HG02798 (cell line): ENCODE results near the gene GPR3.

Source experiments
- ATAC-seq: cut with Tn5 transposase; IDR thresholded peaks from one replicate; pipeline ENCODE4 v1.9.1; 2021; ENCODE audit warnings: mild to moderate bottlenecking; ENCODE audit not compliant: unreplicated experiment, poor library complexity

GPR3 gene

DNA sequence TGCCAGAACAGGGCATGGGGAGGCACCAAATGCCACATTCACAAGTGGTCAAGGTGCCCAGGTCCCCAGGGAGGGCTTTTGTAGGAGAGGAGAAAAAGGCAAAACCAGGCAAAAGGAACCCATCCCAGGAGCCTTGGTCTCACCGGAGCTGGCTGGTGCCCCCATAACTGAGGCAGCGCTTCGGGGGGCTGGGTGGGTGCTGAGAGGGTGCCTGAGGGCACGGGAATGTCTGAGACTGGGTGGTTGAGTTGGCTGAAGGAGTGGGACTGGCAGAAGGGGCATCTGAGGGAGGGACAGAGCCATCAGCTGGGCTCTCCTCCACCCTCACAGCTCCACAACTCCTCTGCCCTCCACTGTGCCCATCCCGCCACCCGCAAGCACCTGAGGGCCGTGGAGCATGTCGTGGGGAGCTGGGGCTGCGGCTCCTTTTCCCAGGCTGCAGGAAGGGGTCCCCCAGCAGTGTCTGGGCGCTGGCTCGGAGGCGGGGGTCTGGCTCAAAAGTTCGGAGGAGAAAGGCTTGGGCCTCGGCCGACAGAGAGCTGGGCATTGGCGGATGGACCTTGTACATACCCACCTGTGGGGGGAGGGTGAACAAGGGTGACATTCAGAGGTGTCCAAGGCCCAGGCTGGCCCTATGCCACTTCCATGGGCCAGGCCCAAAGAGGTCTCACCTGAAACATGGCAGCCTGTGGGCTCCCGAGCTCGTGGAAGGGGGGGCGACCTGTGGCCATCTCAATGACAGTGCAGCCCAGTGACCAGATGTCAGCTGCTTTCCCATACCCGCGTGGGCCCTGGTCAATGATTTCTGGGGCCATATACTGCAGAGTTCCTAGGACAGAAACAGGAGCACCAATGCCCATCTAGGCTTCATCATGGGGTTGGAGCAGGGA lies 34.1 kb upstream of the GPR3 start:
- no peak for ATAC-seq

DNA sequence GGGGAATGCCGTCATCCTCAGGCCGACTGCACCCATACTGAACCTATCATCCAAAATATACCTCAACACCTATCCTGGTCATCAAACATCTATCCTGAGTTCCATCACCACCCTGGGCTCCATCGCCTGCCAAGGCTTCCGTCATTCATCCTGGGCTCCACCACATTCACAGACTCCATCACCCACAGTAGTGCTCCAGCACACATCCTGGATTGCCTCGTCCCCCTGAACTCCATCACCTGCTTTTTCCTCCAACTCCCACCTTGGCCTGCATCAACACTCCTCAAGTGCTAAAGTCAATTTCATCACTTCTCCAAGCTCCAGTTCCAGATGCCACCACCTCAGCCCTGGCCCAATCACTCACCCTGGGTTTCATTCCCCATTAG lies 33.5 kb upstream of the GPR3 start:
- no peak for ATAC-seq

DNA sequence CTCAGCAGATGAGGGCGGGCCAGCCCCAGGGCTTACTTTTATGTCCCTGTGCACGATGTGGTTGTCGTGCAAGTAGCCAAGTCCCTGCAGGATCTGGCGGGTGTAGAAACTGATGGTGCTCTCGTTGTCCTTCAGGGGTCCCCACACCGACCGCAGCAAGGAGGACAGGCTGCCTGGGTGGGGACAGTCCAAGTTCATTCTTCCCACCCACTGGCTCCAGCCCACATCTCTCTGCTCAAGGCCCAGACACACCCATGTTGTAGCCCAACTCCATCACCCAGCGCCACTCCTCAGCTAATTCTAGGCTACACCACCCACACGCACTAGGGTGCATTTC lies 32.6 kb upstream of the GPR3 start:
- no peak for ATAC-seq

DNA sequence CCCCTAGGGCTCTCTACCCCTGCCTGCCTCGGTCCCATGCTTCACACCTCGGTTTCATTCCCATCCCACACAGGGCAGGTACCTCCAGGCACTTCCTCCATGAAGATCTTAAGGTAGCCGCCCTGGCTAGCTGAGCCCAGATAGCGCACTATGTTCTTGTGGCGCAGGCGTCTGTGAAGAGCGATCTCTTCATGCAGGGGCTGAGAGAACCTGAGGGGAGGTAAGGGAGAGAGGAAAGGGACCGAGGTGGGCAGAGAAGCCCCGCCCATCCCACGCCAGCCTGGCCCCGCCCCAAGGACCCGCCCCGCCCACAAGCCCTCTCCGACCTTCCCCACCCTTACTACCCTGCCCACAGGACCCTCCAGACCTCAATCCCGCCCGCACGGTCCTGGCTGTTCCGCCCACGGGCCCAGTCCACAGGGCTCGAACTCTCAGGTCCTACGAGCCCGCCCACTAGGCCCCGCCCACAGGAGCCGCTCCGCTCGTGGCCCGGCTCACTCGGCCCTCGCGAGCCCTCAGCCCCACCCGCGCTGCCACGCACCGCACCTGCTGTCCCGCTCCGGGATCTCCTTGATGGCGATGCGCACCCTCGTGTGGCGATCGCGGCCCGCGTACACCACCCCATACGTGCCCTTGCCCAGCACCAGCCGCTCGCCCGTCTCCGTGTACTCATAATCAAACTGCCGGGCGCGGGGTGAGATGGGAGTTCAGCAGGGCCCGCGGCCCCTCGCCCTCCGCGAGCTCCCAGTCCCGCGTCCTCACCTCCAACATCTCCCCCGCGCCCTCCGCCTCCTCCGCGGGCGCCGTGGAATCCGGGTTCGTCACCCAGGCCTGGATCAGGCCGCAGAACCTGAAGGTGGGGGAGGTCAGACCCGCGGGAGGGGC lies 32.0 kb upstream of the GPR3 start:
- peak; percentile 31 for ATAC-seq

DNA sequence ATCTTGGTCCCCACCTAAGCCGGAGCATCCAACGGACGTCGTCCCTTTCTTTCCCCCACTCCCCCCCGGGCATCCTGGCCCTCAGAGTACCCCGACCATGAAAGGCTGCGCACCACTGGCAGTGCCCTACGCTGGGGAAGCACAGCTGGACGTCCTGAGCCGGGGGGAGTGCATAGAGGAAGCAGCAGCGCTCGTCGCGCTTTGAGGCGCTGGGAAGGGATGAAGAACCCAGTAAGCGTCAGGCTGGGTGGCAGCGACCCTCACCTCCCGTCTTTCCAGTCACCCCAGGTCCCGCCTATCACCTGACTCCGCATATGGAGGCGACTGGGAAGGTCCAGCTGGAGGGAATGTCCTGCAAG lies 31.4 kb upstream of the GPR3 start:
- ATAC-seq: no peak

DNA sequence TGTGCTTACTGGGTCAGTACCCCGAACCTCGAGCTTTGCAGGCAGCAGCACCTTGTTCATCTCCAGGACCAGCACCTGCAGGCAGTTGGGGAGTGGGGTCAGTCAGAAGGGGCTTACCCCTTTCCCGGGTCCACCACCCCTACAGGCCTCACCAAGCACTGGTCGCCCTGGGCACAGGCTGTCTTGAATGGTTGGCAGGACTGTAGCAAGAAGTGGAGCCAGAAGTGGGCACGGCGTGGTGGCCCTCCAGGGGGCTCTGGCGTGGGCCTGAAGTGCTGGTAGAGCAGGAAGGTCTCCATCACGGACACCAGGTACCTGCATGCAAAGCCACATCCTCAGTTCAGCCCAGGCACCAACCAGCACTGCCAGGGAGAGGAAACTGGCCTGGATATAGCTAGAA lies 30.9 kb upstream of the GPR3 start:
- no peak for ATAC-seq

DNA sequence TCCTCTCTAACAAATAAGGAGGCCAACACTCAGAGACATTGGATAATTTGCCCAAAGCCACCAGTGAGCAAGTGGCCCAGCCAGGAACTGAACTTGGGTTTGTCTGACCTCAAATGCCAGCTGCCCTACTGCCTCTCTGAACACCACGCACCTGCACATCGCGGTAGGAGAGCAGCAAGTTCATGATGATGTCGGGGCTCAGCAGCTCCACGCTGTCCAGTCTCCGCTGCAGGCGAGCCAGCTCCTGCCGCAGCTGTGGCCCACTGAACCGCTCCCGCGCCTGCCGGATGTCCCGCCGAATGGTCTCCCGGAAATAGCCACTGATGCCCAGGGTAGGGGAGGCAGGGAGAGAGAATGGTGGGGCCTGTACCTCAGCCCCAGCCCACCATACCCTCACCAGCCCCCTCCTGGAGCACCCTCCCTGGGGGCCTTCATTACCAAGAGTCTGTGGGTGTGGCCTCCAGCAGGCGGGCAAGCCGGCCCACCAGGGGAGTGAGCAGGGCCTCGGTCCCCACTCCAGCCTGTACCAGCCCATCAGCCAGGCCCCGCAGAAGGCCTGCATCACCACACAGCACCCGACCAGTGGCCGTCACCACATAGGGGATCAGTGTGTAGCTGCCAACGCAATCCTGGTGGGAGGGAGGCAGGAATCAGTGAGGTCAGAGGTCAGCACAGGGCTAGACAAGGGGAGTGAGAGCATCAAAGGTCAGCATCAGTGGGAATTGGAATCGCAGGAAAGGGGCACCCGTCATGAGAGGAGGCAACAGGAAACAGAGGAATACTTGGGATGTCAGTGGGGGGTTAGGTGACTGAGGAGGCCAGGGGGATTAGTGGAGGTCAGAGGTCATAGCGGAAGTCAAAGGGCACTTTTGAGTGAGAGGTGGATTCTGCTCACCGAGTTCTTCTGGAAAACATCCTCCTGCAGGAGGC lies 28.4 kb upstream of the GPR3 start:
- no peak for ATAC-seq

DNA sequence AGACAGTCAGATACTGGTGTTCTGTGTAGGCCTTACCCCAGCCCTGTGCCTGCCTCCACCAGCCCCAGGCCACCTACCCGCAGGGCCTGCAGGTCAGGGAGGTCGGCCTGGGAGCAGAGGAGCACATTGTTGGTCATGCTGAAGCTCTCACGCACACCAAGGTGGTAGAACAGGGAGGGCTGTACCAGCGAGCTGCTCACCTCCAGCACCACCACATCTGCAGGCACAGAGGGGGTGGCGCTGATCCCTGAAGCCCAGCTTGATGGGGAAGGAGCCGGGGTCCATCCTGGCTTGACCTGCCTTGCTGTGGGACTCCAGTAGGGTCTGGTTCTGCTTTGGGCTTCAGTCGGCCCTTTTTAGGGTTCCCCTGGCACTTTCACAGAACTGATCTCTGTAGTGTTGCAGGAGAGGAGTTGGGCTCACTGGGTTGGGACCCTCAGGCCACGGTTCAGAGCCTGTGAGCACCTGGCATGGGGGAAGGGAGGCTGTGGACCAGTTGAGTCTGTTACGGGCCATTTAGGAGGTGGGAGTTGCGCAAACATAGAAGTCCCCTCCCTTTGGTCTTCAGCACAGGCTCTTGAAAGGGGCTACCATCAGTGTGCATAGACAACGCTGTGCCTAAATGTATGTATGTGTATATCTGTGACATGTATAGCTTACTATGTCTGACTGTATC lies 27.6 kb upstream of the GPR3 start:
- ATAC-seq: no peak

DNA sequence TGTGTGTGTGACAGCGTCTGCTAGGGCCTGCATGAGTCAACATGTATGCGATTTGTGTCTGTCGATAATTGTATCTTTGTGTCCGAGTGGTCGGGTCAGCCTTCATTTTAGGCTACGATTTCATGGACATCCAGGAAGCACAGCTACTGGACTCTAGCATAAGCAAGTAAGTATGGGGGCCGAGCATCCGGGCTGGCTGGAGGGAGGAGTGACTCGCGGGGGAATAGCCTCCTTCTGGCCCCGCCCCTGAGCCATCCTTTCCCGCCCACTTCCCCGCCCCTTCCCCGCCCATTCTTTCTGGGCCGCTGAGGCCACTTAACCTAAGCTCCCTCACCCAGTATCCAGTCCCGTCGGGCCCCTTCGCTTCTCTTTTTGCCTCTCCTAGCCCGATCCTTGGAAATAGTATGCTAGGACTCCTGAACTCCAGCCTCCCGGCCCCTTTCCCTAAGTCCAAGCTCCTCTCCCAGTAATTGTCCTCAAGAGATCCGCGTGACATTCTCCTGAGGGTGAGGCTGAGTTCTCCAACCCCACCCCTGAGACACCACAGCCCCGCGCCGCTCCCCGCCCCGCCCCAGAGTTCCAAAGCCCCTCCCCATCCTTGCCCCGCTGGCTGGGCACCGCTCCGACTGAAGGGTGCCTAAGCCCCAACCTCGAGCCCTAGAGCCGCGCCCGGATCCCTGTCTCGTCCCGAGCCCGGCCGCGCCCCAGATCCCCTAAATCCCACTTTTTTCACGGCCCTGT lies 26.9 kb upstream of the GPR3 start:
- ATAC-seq: peak; percentile 31

DNA sequence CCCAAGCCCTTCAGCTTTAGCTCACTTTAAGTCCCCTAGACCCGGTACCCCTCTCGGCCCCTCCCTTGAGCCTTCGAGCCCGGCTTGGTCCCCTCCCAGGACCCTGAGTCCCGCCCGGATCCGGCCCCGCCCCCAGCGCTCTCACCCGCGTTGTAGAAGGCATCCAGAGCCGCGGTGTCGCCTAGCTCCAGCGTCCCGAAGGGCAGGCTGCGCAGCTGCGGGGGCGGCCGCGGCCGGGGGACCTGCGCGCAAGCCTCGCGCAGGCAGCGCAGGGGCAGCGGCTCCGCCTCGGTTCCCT lies 26.4 kb upstream of the GPR3 start:
- peak; percentile 42 for ATAC-seq

DNA sequence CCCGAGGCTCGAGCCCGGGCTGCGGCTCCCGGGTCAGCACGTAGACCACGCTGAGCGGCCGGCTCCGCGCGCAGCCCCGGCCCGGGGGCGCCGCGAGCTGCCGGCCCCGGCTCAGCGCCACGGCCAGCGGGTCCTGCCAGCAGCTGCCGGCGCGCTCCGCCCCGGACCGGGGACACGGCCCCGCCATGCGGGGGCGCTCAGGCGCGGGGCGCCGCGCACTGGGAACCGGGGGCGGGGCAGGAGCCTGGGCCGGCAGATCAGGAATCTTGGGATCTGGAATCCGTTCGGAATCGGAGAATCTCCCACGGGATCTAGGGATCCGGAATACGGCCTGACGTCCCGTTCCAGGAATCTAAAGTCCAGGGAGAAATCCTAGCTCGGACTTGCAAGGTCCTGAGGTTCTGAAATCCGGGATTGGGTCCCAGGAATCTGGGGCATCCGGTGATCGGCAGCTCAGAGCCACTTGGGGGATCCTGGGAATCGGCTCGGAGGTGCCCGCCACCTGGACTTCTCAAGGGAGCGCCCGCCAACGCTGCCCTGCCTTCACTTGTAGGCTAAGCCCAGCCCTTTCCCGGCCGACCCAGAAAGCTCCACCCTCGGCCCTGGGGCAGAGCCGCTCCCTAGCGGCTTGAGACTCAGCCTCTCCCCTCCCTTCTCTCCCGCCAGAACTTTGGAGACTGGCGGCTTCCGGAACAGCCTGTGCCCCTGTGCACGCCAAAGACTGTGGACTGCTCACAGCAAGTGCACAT lies 25.8 kb upstream of the GPR3 start, which contains the start of gene MAP3K6:
MAP3K6 (minus strand) TSS at position 551 of the 749 bp plus-strand sequence; CDS start at position 187, 364 bp downstream.
- ATAC-seq: peak; percentile 47

DNA sequence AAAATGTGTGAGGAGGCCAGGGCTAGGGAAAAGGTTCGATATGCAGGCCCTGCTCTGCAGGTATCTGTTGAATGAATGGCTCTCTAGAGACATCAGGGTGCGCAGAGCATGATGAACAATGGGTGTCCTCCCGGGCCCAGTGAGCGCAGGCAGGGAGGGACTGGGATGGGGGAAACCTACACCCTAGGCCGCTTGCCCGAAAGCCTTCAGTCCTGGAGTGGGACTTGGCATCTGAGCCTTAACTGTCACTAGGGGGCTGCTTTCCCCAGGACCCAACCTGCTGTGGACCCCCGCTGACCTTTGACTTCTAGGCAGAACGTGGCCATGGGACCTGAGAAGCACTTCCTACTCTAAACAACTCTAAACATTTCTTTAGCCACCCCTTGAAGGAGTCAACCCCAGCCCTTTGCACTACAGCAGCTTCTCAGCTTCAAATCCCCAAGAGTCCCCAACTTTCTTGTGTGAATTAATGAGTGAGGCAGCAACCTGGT lies 25.2 kb upstream of the GPR3 start:
- no peak for ATAC-seq

DNA sequence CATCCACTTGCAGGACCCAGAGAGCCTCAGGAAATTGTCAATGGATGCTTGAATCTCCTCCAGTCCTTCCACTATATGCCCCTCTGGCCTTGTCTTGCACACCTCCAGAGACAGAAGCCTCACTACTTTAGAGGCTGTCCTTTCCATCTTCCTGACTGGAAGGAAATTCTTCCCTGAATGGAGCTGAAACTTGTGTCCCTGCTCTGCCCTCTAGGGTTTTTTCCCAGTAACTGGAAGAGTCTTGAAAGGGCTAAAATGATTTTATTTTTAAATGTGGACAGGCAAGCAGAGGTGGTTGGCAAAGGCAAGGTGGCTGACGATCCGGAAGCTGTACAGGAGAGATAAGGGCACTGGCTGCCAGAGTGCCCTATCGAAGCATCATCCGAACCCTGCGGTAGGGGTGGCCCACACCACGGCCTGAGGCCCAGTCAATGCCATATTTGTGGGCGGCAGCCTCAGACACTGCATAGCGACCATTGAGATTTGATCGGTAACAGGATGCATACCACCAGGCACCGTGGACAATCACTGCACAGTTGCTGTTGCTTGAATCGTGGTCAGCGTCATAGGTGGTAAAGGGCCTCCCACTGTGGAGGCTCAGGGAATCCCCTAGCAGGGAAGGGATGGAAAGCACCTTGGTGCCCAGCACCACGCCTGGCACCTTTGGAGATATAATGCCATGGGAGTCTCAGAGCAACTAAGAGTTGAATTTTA lies 23.4 kb upstream of the GPR3 start:
- ATAC-seq: no peak

DNA sequence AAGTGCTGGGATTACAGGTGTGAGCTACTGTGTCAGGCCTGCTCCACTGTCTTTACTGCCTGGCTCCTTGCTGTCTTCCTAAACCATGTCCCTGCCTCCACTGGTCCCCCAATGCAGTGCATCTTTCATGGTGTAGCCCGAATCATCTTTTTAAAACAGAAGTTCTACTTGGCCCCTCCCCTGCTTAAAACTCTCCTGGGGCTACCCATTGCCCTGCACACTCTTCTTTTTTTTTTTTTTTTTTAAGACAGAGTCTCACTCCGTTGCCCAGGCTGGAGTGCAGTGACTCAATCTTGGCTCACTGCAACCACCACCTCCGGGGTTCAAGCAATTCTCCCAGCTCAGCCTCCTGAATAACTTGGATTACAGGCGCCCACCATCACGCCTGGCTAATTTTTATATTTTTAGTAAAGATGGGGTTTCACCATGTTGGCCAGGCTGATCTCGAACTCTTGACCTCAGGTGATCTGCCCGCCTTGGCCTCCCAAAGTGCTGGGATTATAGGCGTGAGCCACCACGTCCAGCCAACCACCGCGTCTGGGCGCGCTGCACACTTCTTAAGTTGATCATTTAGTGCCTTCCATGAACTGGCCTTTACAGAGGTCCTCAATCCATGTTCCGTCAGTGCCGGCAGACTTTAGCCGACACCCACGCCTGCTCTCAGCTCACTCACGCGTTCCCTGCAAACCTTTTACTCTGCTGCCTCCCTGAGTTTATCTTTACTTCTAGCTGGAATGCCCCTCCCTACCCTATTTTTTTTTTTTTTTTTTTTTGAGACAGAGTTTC lies 20.2 kb upstream of the GPR3 start:
- no peak for ATAC-seq

DNA sequence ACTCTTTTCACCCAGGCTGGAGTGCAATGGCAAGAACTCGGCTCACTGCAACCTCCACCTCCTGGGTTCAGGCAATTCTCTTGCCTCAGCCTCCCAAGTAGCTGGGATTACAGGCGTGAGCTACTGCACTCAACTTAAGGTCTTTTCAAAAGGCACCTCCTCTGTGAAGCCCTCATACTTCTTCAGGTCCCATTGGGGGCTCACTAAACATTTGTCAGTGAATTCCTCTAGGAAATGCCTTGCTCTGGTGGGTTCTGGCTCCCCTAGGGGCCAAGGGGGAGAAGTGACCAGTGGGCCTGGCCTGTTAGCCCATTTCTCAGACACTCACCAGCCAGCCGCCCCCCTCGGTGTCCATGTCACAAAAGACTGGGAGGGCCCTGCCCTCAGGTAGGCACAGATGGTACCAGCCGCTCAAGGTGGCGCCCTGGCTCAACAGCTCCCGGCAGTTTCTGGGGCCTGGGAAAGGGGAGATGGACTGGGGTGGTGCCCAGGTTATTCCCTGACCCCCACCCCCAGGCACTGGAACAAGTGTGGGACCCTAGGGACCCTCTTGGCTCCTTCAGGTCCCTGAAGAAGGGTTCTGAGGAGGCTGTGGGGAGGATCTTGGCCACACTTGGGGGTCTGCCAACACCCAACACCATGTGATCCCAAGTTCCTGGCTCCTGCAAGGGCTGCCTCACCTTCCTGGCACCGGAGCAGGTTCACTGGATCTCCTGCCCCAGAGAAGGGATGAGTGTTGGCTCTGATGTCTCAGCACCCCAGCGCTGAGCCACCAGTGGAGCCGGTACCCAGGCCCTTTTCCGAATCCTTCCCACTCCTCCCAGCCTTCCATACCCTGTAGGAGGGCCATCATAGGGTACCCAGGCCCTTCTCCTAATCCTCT lies 19.4 kb upstream of the GPR3 start:
- no peak for ATAC-seq

DNA sequence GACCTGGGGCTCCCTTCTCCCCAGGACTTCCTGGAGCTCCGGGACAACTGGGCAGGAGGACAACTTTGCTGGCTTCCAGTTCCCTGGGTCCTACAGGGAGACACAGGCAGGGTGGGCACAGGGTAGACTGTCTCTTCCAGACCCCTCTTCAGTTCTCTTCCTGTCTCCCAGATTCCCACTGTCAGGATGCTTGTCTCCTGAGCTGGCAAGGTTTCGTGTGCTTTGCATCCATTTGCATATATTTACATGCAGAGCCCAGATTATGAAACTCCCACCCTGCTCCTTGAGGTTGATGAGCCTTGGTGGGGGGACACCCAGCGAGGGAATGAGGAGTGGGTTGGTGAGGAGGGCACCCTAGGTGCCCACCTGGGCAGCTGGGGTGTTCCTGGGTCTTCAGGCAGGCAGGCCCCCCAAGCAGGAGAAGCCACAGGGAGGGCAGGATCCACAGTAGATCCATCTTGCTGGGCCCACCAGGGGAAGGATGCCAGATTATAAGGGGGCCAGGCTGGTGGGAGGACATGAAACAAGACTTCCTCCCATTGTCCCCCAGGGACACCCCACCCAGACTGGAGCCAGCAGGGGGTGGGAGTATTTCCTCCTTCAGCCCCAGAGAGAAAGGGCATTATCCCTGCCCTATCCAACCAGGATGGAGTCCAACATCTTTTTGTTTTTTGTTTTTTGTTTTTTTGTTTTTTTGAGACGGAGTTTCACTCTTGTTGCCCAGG lies 17.9 kb upstream of the GPR3 start, which contains the start of gene FCN3:
FCN3 (minus strand) TSS at position 463 of the 725 bp plus-strand sequence; CDS start at position 457, 6 bp downstream.
- no peak for ATAC-seq
